Articular chondrocyte of knee joint (primary cell): Measurements from ENCODE around the gene MDFIC. TPM values are rescaled to one million over a fixed set of nuclear protein-coding genes. Genes with fewer than 3 reads are reported as not detected.

ENCODE experiments used
- total RNA-seq: library from RNA; depleted of rRNA; stranded (reverse); fragments of >200 nt; gene quantifications from 2 replicates; pipeline ENCODE4 v1.2.3, GENCODE V29; 2012

The MDFIC gene, protein sequence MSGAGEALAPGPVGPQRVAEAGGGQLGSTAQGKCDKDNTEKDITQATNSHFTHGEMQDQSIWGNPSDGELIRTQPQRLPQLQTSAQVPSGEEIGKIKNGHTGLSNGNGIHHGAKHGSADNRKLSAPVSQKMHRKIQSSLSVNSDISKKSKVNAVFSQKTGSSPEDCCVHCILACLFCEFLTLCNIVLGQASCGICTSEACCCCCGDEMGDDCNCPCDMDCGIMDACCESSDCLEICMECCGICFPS
- total RNA-seq: 117 and 123 TPM in 2 replicates

DNA sequence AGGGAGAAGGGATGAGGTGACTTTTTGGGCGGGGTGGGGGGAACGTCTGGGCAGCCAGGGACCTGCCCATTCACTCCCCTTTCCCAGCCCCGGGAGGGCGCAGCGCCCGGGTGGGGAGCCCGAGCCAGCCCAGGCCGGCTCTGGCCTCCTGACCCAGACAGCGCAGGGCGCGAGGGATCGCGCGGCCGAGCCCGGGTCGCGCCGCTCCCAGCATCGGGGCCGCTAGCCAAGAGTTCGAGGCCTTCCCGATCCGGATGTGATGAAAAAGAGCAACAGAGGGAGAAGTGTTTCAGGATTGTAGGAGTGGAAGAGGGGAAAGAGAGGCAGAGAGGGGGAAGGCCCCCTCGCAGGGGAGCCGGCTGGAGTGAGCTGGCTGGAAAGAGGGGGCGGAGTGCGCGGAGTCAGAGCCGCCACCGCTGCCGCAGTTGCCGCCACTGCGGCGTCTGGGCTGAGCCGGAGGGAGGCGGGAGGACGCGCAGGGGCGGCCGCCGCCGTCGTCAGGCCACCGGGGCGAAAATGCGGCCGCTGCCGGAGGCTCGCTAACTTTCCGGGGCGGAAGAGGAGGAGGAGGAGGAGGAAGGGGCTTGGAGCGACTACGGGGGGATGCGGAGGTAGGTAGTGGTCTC lies at the start of gene MDFIC:
Gene MDFIC (plus strand): TSS at position 69 of the 626 bp plus-strand sequence. CDS start 940 bp downstream, outside the sequence.

